Caki2 (cell line): ENCODE data around the gene IL23R. TPM values are rescaled to one million over a fixed set of nuclear protein-coding genes. Genes with fewer than 3 reads are reported as not detected.

ENCODE experiments used
- DNase-seq: peaks from one replicate; pipeline ENCODE4 v3.0.0-alpha.2; 2015; ENCODE audit warnings: low read depth
- in situ Hi-C: cut with HindIII; loops from 2 replicates; pipeline ENCODE4 v1.10.0; 2016; ENCODE audit warnings: low sequenced_read_pairs, low pct_unique_long_range_greater_than_20kb, mixed read lengths
- total RNA-seq: library from RNA; depleted of rRNA; stranded (reverse); fragments of >200 nt; shearing (Covaris generic); gene quantifications from 2 replicates; pipeline ENCODE4 v1.2.3, GENCODE V29; 2014; ENCODE audit warnings: low replicate concordance

IL23R gene
- total RNA-seq, 1 experiment from 2014 or later: not detected

DNA sequence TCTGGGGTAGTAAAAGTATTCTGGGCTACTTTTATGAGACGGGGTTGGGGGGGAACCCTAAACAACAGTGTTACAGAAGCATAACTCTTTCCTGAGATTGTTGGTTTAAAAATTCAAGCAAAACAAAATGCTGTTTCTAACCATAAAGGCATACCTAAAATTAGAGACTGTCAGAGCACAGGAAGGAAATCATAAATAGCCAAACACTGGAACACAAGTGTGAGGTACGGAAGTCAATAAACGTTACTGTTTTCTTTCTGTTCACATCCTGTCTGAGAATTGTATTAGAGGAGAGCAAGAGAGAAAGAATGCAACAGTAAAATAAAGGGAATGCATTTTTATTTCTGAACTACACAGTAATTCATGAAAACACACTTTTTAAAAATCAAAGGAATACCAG is 98.6 kb downstream of the IL23R start:
- no peak for DNase-seq

DNA sequence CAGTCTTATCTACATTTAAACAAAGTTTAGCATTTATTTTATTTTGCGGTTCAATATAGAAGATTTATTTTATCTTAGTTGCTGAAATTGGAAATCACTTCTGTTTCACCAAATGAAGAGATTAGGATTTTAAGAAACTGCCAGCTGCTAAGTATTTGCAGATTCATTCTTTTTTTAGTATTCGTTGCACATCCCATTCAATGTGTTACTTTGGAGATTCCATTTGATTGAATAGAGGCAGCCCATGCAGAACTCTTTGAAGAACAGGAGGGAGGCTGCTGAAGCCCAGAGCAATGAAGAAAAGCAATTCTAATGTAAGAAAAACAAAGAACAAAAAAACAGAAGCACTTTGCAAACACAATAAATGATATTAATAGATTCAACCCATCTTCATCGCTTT is 102.8 kb downstream of the IL23R start:
- DNase-seq: no peak
- in situ Hi-C loops: no loop called here

More for the DNA sequence above, 98.6 kb downstream of the IL23R start:
- in situ Hi-C loops: no loop called here

DNA sequence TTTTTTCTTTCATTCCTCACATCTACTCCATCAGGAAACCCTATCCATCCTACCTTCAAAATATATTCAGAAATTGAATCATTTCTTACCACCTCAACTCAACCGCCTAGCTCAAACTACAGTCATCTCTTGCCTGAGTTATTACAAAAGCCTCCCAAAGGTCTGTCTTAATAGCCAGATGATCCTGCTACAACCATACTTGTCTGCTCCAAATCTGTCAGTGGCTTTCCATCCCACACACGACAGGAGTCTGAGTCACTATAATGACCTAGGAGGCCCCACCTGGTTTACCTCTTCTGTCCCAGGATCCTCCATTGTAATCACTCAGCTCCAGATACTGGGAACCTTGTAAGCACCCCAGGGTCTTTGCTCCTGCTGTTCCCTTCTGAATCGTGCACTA is 104.3 kb downstream of the IL23R start:
- DNase-seq: no peak
- in situ Hi-C loops: no loop called here

DNA sequence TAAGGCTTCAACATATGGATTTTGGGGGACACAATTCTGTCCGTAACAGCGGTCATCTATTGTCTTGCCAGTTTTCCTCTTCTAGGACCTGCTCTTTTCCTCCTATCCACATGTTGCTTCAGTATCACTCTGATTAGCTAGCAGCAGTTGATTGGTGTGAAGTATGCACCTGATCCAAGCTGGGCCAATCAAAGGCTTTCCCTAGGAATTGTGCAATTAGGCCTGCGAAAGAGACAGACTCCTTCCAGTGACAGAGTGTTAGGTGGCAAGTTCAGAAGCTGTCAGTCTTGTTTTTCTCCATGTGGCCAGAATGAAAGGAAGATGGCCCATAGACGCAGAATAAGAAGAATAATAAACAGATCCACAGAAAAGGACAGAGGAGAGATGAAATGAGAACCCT is 107.3 kb downstream of the IL23R start:
- DNase-seq: no peak

DNA sequence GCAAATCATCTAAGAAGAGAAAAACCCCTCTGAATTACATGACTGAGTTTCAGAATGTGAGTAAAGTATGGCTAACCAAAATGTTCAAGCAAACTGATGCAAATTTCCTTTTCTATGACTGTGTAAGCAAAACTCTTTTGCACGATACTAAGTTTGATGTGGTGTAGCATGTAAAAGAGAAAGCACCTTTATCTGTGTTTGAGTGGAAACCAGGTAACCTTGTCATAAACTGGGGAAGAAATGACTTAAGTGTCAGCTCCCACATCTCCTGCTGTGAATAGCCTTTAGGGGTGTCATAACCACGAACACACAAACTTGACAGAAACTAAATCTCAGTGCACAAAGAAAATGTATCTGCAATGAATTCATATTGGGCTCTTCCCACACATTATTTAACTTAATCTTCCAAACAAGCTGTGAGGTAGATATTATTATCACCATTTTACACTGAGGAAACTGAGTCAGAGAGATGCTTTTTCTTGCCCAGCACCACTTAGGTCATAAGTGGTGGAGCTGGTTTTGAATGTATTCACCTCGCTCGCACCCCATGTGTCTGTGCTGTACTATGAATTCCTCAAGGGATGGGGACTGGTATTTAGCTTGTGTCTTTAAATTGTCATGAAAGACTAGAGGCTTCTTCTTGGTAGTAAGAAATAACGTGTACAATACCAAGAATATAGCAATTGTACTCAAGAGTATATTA is 108.5 kb downstream of the IL23R start:
- DNase-seq: no peak
- in situ Hi-C loops: no loop called here

More for the DNA sequence above, 107.3 kb downstream of the IL23R start:
- in situ Hi-C loops: no loop called here

DNA sequence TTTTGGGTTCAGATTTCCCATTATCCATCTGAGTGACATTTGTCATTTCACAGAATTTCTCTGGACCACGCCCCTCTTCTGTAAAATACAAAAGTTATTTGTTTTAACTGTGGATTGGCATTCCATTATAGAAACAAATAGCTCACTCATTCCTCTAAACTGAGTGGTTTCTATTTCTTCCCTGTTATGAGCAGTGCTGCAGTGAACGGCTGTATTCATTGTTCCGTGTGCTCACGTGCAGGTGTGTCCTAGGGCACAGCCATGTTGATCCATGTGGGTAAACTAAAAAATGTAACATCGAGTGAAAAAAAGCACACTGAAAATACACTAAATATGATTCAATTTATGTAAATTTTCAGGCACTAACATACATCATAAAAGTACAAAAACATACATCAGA is 114.4 kb downstream of the IL23R start:
- in situ Hi-C loops: no loop called here
- DNase-seq: no peak

DNA sequence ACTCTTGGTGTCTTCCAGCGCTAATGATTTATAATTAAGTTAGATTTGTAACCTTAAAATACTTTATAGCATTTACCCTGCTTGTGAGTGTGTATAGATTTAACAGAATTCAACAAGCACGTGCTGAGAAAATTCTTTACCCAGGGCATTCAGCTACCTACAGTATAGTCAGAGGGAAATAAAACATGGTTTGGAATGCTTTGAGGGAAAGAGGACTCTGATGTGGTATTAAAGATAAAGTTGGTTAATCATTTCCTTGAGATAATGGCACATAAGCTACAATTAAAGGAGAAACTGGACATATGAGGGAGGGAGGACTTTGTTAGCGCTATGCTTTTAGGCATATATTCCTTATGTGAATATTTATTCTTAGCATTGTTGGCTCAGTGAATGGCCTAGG is 115.0 kb downstream of the IL23R start:
- in situ Hi-C loops: no loop called here
- no peak for DNase-seq

DNA sequence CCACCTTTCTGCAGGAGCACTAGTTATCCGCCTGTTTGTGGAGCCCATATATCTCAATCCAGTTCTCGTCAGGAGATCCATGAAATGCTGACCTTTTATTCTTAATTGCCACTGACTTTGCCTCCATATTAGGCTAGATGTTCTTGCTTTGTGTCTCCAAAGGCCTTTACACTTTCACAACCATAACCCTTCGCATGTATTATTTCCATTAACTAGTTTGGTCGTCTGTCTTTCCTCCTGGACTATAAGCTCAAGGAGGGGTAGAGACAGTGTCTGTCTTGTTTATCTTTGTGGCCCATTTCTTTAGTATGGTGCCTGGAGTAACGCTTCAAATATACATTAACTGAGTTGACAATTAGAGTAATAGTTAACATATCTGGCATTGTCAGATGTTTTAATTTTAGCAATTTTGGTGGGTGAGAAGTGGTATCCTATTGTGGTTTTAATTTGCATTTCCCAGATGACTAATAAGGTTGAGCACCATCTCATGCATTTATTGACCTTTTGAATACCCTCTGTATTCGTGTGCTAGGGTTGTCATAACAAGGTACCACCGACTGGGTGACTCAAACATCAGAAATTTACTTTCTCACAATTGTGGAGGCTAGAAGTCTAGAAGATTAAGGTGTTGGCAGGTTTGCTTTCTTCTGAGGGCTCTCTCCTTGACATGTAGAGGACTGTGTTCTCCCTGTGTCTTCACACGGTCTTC is 119.7 kb downstream of the IL23R start:
- DNase-seq: peak; percentile 6

DNA sequence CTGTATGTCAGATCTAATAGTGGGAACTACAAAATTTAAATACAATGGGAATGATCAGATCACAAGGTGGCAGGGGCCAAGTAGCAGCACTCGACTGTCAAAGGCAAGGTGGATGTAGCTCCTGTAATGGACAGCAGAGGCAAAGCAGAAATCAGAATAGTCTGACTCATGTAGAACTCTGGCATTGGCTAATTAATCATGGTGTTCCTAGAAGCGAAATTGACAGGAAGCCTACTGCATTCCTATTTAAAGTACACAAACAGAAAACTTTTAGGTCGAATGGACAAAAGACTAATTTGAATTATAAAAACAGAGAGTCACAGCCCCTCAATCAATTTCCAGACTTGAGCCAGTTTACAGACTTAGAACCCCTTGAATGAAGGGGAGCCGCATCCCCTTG is 124.0 kb downstream of the IL23R start:
- in situ Hi-C loops: no loop called here
- no peak for DNase-seq

More for the DNA sequence above, 119.7 kb downstream of the IL23R start:
- in situ Hi-C loops: no loop called here

DNA sequence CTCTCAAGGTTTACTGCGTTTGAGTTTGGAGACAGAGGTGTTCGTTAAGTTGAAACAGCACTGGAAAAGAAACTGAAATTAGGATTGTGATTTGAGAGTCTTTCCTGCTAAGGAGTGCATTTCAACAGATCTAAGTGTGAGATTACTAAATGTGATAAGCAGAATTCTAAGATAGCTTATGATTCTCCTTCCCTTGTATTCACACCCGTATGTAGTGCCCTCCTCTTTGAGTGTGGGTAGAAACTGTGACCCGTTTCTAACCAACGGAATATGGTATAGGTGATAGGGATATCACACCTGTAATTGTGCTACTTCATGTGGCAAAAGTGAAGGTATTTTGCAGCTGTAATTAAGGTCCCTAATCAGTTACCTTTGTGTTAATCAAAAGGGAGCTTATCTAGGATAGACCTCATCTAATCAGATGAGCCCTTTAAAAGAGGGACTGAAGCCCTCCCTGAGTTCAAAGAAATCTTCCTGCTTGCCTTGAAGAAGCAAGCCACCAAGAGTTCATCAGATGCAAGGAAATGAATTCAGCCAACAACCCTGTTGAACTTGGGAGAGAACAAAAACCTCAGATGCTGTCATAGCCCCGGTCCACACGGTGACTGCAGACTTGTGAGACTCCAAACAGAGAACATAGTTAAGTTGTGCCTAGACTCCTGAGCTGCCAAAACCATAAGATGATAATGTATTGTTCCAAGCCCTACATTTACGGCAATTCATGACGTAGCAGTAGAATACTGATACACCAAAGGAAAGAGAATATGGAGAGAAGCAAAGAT is 128.8 kb downstream of the IL23R start:
- in situ Hi-C loops: no loop called here
- no peak for DNase-seq

DNA sequence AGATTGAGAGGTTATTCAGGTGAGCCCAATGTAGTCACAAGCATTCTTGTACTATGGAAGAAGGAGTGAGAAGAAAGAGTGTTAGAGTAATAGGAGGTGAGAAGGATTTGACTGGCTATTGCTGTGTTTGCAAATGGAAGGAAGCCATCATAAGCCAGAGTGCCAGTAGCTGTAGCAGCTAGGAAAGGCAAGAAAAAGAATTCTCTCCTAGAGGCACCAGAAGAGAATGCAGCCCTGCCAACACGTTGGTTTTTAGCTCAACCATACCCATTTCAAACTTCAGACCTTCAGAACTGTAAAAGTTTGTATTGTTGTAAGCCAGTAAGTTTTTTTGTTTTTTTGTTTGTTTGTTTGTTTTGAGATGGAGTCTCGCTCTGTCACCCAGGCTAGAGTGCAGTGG is 132.5 kb downstream of the IL23R start:
- DNase-seq: no peak
- in situ Hi-C loops: no loop called here

DNA sequence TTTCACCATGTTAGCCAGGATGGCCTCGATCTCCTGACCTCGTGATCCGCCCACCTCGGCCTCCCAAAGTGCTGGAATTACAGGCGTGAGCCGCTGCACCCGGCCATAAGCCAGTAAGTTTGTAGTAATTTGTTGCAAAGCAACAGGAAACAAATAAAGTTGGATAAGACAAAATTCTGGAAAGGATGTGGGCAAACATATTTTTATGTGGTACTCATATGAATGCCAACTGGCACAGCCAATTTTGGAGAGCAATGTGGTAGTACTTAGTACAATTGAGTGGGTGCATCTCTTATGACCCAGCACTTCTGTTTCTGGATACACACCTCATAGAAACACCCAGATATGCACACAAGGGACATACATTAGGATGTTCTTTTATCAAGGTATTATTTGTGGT is 133.0 kb downstream of the IL23R start:
- in situ Hi-C loops: no loop called here
- DNase-seq: no peak

DNA sequence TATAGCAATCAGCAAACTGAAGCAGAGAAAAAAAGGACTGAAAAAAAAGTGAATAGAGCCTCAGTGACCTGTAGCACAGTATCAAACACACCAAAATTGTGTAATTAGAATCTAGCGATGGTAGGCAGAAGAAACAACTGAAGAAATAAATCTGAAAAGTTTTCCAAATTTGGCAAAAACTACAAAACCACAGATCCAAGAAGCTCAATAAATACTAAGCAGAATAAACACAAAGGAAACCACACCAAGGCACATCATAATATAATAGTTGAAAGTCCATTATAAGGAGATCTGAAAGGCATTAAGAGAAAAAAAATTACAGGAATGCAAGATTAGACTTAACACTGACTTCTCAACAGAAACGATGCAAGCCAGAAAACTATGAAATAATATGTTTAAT is 134.3 kb downstream of the IL23R start:
- in situ Hi-C loops: no loop called here

DNA sequence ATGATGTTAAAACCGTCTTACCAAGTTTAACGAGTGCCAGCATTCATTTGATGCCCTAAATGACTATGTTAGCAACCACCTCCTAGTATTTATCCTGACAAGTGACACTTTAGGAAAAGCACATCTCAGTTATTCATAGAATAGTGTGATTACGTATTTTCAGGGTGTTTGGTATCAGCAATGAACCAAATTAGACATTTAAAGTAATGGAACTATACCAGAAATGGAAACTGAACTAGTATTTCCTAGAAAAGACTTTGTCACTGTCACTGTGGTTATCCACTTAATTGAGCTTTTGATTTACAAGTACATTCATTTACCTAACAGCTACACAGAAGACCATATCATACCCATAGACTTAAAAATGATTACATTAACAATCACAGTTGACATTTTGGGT is 137.8 kb downstream of the IL23R start:
- in situ Hi-C loops: no loop called here
- DNase-seq: no peak

More for the DNA sequence above, 134.3 kb downstream of the IL23R start:
- DNase-seq: no peak

DNA sequence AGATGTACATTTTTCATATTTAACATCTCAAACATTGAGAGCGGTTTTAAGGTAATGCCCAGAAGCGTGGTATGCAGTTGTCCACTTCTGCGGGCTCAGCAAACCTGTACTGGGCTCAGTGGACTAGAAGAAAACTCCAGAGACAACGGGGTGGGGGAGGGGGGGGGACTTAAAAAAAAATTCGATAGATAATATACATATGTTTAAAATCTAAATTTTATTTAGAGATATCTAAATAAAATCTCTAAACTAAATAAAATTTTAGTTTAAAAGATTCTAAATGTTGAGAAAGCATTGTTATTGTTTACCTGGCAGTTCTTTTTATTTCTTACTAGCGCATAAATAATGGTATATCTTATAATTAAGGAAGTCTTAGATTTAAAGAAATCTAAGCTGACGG is 140.3 kb downstream of the IL23R start:
- DNase-seq: no peak
- in situ Hi-C loops: no loop called here

DNA sequence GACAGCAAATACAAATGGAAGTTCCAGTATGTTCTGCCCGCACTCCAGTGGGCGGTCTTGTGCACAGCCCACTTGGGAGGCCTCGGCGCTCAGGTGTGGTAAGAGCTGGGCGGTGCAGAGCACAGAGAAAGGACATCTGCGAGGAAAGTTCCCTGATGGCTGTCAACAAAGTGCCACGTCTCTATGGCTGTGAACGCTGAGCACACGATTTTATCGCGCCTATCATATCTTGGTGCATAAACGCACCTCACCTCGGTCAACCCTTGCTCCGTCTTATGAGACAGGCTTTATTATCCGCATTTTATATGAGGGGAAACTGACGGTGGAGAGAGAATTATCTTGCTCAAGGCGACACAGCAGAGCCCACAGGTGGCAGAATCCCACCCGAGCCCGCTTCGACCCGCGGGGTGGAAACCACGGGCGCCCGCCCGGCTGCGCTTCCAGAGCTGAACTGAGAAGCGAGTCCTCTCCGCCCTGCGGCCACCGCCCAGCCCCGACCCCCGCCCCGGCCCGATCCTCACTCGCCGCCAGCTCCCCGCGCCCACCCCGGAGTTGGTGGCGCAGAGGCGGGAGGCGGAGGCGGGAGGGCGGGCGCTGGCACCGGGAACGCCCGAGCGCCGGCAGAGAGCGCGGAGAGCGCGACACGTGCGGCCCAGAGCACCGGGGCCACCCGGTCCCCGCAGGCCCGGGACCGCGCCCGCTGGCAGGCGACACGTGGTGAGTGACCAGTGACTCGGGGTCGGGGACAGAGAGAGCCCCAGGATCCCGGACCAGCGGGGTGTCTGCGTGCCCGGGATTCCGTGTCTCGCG is 141.2 kb downstream of the IL23R start, which contains the start of gene IL12RB2:
Gene IL12RB2, plus strand, starts transcription at position 623 of the 810 bp plus-strand sequence. CDS start 12,496 bp downstream, outside the sequence.
- DNase-seq: no peak

DNA sequence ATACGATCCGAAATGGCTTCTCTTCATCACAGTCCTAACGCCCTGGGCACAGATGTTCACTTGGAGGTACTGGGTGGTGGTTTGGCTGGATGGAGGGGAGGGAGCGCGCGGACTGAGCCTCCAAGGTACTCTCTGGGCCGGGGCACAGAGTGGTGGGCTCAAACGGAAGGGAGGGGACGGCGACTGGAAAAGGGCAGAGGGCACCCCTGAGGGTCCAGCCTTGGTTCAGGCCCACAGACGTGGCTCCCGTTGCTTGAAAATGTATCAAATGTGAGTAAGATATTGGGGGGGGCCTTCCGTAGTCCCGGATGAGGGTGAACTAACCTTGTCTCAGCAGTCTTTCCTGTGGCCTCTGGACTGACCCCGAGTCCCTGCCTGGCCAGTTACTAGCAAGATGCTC is 141.9 kb downstream of the IL23R start:
- in situ Hi-C loops: no loop called here
- no peak for DNase-seq

More for the DNA sequence above, 141.2 kb downstream of the IL23R start, which contains the start of gene IL12RB2:
- in situ Hi-C loops: no loop called here
